HepG2 (cell line): ENCODE measurements around the gene INTS15. TPM values are rescaled to one million over a fixed set of nuclear protein-coding genes. Genes with fewer than 3 reads are reported as not detected.

Experiments
- ATAC-seq: fragments of 200-7000 bp; cut with Tn5 transposase; 3 replicates; pipeline ENCODE4 v1.9.1; 2020; ENCODE audit warnings: mild to moderate bottlenecking, moderate library complexity
- BruUV-seq: library from RNA; stranded (reverse); fragments of 400-500 nt; replicated peaks from 2 replicates; lab custom pipeline; 2021; lab: Mats Ljungman, UMichigan
- CTCF ChIA-PET: fragments of 300-600 bp; formaldehyde crosslinking; extraction: SDS; loops from one replicate; lab custom pipeline; 2021; ENCODE audit warnings: low total read pairs, inconsistent platforms, low intra/inter-chr PET ratio; lab: Yijun Ruan, JAX
- POLR2A ChIA-PET: fragments of 350-600 bp; sonication (Branson Sonifier 250); formaldehyde crosslinking; loops from one replicate; lab custom pipeline; 2020; ENCODE audit warnings: antibody characterized with exemption, inconsistent platforms; lab: Yijun Ruan, JAX
- DNase-seq: peaks from one replicate; pipeline ENCODE4 v3.0.0-alpha.2; 2015; ENCODE audit warnings: low spot score
- FAIRE-seq: peaks from 3 replicates; lab custom pipeline; 2011; peaks lifted over from hg19 to GRCh38; lab: Jason Lieb, UNC
- H2AFZ ChIP-seq: one replicate; pipeline ENCODE4 v1.6.1; 2011; ENCODE audit warnings: low read length, inconsistent platforms
- H3K27ac ChIP-seq: fragments of 300-600 bp; 3 replicates; pipeline ENCODE4 v1.8.0; 2011; ENCODE audit warnings: mixed run types, mild to moderate bottlenecking, mixed read lengths, low read length, inconsistent platforms; ENCODE audit not compliant: insufficient read depth; ENCODE audit errors: extremely low read length
- H3K27me3 ChIP-seq, 2 experiments: fragments of 200-600 bp in 1 of 2; 2 replicates in 1 of 2; 3 replicates in 1 of 2; pipeline versions ENCODE4 v1.6.0 to v1.8.0; 2011; ENCODE audit warnings: low read length in 2 of 2, mild to moderate bottlenecking in 2 of 2, moderate library complexity in 2 of 2, inconsistent platforms in 1 of 2; ENCODE audit not compliant: insufficient read depth in 2 of 2, control insufficient read depth in 1 of 2
- H3K36me3 ChIP-seq, 2 experiments: fragments of 200-600 bp in 1 of 2; replicated peaks in 1 of 2; 2 replicates in 1 of 2; 3 replicates in 1 of 2; pipeline versions ENCODE4 v1.5.1 to v1.8.0; 2011; ENCODE audit warnings: low read length in 2 of 2, inconsistent platforms in 1 of 2; ENCODE audit not compliant: insufficient read depth in 2 of 2, control insufficient read depth in 1 of 2
- H3K4me1 ChIP-seq: 2 replicates; pipeline ENCODE4 v1.5.1; 2012; ENCODE audit warnings: low read length, inconsistent platforms; ENCODE audit not compliant: insufficient read depth
- H3K4me2 ChIP-seq: 2 replicates; pipeline ENCODE4 v1.6.0; 2011; ENCODE audit warnings: low read depth, low read length, inconsistent platforms
- H3K4me3 ChIP-seq, 3 experiments: fragments of 200-600 bp in 1 of 3; sonication (generic), shearing (Covaris generic) in 1 of 3; replicated peaks in 1 of 3; 2 replicates each; pipeline ENCODE4 v1.5.1; 2011 to 2016; ENCODE audit warnings: low read length in 3 of 3, inconsistent platforms in 2 of 3, low read depth in 2 of 3, mild to moderate bottlenecking in 2 of 3, control low read depth in 1 of 3, mixed read lengths in 1 of 3; ENCODE audit not compliant: insufficient read depth in 1 of 3
- H3K79me2 ChIP-seq: one replicate; pipeline ENCODE4 v1.6.1; 2011; ENCODE audit warnings: low read length, inconsistent platforms; ENCODE audit not compliant: insufficient read depth
- H3K9ac ChIP-seq: 2 replicates; pipeline ENCODE4 v1.6.0; 2011; ENCODE audit warnings: mild to moderate bottlenecking, low read depth, low read length, inconsistent platforms; ENCODE audit not compliant: insufficient read depth
- H3K9me3 ChIP-seq: 2 replicates; pipeline ENCODE4 v1.5.1; 2012; ENCODE audit warnings: mild to moderate bottlenecking, low read length
- H4K20me1 ChIP-seq: 2 replicates; pipeline ENCODE4 v1.6.0; 2011; ENCODE audit warnings: inconsistent platforms, mild to moderate bottlenecking, low read length, moderate library complexity; ENCODE audit not compliant: insufficient read depth
- ELF1 ChIP-seq: sonication (generic); formaldehyde crosslinking; IDR thresholded peaks from 2 replicates; pipeline ENCODE4 v1.4.0; 2020; ENCODE audit warnings: missing genetic modification reagents
- LRRFIP1 ChIP-seq: sonication (generic); formaldehyde crosslinking; conservative IDR thresholded peaks from 2 replicates; pipeline ENCODE4 v1.4.0; 2020; ENCODE audit warnings: missing genetic modification reagents
- PITX1 ChIP-seq: sonication (generic); formaldehyde crosslinking; IDR thresholded peaks from 2 replicates; pipeline ENCODE4 v1.5.1; 2020; ENCODE audit warnings: mild to moderate bottlenecking, missing genetic modification reagents
- SSRP1 ChIP-seq: IDR thresholded peaks from 2 replicates; pipeline ENCODE4 v1.6.1; 2016; ENCODE audit warnings: control low read depth
- ZFP36 ChIP-seq: fragments of 150-350 bp; IDR thresholded peaks from 2 replicates; pipeline ENCODE4 v1.6.1; 2018; ENCODE audit warnings: borderline replicate concordance, low read length, low read depth; ENCODE audit not compliant: partially characterized antibody
- ZNF101 ChIP-seq: sonication (generic); formaldehyde crosslinking; IDR thresholded peaks from 2 replicates; pipeline ENCODE4 v1.4.0; 2020; ENCODE audit warnings: mild to moderate bottlenecking, low read depth, missing genetic modification reagents, borderline replicate concordance
- ZNF12 ChIP-seq: sonication (generic); formaldehyde crosslinking; IDR thresholded peaks from 2 replicates; pipeline ENCODE4 v1.5.0; 2020; ENCODE audit warnings: missing genetic modification reagents
- ZNF205 ChIP-seq: IDR thresholded peaks from 2 replicates; pipeline ENCODE4 v1.6.1; 2018; ENCODE audit warnings: missing biosample characterization, missing genetic modification reagents
- WGBS: methylation state at CpG from one replicate; pipeline ENCODE4 v1.1.6; 2017; ENCODE audit warnings: low lambda C conversion rate; 5-methylcytosine and 5-hydroxymethylcytosine counted together
- in situ Hi-C: cut with HindIII; loops from 2 replicates; pipeline ENCODE4 v1.10.0; 2017; ENCODE audit warnings: low pct_unique_long_range_greater_than_20kb; ENCODE audit not compliant: extremely low pct_ligation_motif_present
- intact Hi-C: fragments of 100-400 bp; cut with micrococcal nuclease; formaldehyde crosslinking; loops from one replicate; pipeline ENCODE4 v1.10.0; 2022; ENCODE audit not compliant: unreplicated experiment
- polyA plus RNA-seq, 8 experiments: library from polyadenylated mRNA; depleted of rRNA in 3 of 8; stranded (reverse) in 7 of 8; unstranded in 1 of 8; fragments of >200 nt; fragmentation: Illumina TruSeq in 4 of 8; extraction: Trizol in 4 of 8; gene quantifications; 2 replicates each; pipeline versions ENCODE4 v1.2.1 to v1.2.3, GENCODE V29; 2011 to 2016; ENCODE audit warnings: low read depth in 4 of 8, missing spikeins in 1 of 8, mixed read lengths in 1 of 8; ENCODE audit not compliant: insufficient read depth in 1 of 8
- total RNA-seq, 5 experiments: library from RNA; depleted of rRNA; stranded (reverse); fragments of >200 nt; fragmentation: Illumina TruSeq; extraction: Trizol; gene quantifications; 2 replicates each; pipeline ENCODE4 v1.2.3, GENCODE V29; 2016; ENCODE audit warnings: low read depth in 1 of 5
- TF ChIP-seq, protein P1 (sequence below): sonication (generic); formaldehyde crosslinking; IDR thresholded peaks from 2 replicates; pipeline ENCODE4 v1.4.0; 2020; ENCODE audit warnings: missing genetic modification reagents
- TF ChIP-seq, protein P2 (sequence below): sonication (generic); formaldehyde crosslinking; IDR thresholded peaks from 2 replicates; pipeline ENCODE4 v1.4.0; 2020; ENCODE audit warnings: missing genetic modification reagents, mild to moderate bottlenecking, borderline replicate concordance
- TF ChIP-seq, protein P3 (sequence below), 2 experiments: IDR thresholded peaks; 2 replicates each; pipeline ENCODE4 v1.6.1; 2011 to 2012; ENCODE audit warnings: low read length in 2 of 2, borderline replicate concordance in 1 of 2, low read depth in 1 of 2, mild to moderate bottlenecking in 1 of 2, moderate library complexity in 1 of 2

The INTS15 gene
- total and polyA plus RNA-seq, 2 of the 13 experiments (the other 11 are each of a cell fraction or from before 2014, with no cell fraction given): 16.3 to 25.7 TPM

GRCh38 chr7:6639032-6639431 is 49.2 kb downstream of the INTS15 start (continued):
- TF ChIP-seq ZNF205 (CRISPR knock-in tag): no peak

- POLR2A ChIA-PET: interaction anchor here (0.6 kb wide), 1 partner anchor 49 kb away, joined by 5 read pairs; no protein-coding TSS in a partner anchor
- H3K27me3 ChIP-seq: no peaks in the 10 kb centered on the region
- H3K36me3 ChIP-seq: peaks cover 15 to 28% of the 10 kb centered on the region in 2 experiments; a peak in 4 of 5 replicates
- CTCF ChIA-PET: no interaction called here
- no peak overlapping the region for H2AFZ ChIP-seq
- H3K9ac ChIP-seq: no peak overlapping the region
- H3K27ac ChIP-seq: no peak overlapping the region
- DNase-seq: no peak
- no peak for ATAC-seq
- peaks cover 13% of the 10 kb centered on the region for H3K79me2 ChIP-seq
- no peak overlapping the region for H3K4me2 ChIP-seq
- no peak for FAIRE-seq
- in situ Hi-C loops (no loop called here), intact Hi-C loops (no loop called here)
- 98% methylated on average over 7 of the region's 11 CpGs for WGBS
- no peak overlapping the region for H3K4me3 ChIP-seq
- no peaks in the 10 kb centered on the region for H4K20me1 ChIP-seq
- BruUV-seq: no TSS peak
- H3K9me3 ChIP-seq: no peaks in the 10 kb centered on the region
- peaks cover 31% of the 10 kb centered on the region for H3K4me1 ChIP-seq
- TF ChIP-seq, protein P1, sequence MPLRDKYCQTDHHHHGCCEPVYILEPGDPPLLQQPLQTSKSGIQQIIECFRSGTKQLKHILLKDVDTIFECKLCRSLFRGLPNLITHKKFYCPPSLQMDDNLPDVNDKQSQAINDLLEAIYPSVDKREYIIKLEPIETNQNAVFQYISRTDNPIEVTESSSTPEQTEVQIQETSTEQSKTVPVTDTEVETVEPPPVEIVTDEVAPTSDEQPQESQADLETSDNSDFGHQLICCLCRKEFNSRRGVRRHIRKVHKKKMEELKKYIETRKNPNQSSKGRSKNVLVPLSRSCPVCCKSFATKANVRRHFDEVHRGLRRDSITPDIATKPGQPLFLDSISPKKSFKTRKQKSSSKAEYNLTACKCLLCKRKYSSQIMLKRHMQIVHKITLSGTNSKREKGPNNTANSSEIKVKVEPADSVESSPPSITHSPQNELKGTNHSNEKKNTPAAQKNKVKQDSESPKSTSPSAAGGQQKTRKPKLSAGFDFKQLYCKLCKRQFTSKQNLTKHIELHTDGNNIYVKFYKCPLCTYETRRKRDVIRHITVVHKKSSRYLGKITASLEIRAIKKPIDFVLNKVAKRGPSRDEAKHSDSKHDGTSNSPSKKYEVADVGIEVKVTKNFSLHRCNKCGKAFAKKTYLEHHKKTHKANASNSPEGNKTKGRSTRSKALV (CRISPR knock-in tag): no peak
- no peak for TF ChIP-seq PITX1 (CRISPR knock-in tag)
- TF ChIP-seq, protein P2, sequence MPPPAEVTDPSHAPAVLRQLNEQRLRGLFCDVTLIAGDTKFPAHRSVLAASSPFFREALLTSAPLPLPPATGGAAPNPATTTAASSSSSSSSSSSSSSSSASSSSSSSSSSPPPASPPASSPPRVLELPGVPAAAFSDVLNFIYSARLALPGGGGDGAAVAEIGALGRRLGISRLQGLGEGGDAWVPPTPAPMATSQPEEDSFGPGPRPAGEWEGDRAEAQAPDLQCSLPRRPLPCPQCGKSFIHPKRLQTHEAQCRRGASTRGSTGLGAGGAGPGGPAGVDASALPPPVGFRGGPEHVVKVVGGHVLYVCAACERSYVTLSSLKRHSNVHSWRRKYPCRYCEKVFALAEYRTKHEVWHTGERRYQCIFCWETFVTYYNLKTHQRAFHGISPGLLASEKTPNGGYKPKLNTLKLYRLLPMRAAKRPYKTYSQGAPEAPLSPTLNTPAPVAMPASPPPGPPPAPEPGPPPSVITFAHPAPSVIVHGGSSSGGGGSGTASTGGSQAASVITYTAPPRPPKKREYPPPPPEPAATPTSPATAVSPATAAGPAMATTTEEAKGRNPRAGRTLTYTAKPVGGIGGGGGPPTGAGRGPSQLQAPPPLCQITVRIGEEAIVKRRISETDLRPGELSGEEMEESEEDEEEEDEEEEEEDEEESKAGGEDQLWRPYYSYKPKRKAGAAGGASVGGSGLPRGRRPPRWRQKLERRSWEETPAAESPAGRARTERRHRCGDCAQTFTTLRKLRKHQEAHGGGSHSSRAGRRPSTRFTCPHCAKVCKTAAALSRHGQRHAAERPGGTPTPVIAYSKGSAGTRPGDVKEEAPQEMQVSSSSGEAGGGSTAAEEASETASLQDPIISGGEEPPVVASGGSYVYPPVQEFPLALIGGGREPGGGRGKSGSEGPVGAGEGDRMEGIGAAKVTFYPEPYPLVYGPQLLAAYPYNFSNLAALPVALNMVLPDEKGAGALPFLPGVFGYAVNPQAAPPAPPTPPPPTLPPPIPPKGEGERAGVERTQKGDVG (CRISPR knock-in tag): no peak
- no peak for TF ChIP-seq LRRFIP1
- no peak for TF ChIP-seq ZNF101
- TF ChIP-seq, protein P3, sequence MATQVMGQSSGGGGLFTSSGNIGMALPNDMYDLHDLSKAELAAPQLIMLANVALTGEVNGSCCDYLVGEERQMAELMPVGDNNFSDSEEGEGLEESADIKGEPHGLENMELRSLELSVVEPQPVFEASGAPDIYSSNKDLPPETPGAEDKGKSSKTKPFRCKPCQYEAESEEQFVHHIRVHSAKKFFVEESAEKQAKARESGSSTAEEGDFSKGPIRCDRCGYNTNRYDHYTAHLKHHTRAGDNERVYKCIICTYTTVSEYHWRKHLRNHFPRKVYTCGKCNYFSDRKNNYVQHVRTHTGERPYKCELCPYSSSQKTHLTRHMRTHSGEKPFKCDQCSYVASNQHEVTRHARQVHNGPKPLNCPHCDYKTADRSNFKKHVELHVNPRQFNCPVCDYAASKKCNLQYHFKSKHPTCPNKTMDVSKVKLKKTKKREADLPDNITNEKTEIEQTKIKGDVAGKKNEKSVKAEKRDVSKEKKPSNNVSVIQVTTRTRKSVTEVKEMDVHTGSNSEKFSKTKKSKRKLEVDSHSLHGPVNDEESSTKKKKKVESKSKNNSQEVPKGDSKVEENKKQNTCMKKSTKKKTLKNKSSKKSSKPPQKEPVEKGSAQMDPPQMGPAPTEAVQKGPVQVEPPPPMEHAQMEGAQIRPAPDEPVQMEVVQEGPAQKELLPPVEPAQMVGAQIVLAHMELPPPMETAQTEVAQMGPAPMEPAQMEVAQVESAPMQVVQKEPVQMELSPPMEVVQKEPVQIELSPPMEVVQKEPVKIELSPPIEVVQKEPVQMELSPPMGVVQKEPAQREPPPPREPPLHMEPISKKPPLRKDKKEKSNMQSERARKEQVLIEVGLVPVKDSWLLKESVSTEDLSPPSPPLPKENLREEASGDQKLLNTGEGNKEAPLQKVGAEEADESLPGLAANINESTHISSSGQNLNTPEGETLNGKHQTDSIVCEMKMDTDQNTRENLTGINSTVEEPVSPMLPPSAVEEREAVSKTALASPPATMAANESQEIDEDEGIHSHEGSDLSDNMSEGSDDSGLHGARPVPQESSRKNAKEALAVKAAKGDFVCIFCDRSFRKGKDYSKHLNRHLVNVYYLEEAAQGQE (IDR thresholded peaks at IDR 0.05; ENCODE audit: borderline replicate concordance in 1 of 2, low read depth in 1 of 2, low read length in 2 of 2): no peak
- TF ChIP-seq SSRP1 (CRISPR knock-in tag): no peak
- no peak for TF ChIP-seq ZNF12 (CRISPR knock-in tag)
- TF ChIP-seq ELF1: no peak
- TF ChIP-seq ZFP36: no peak
These were observed 49.8 kb downstream of the INTS15 start for GRCh38 chr7:6639627-6640026.
